Activated CD8-positive, alpha-beta memory T cell treated with anti-CD3 and anti-CD28 coated beads for 4 hours (primary cell): ENCODE measurements around the gene MAP3K15.
A peak's percentile ranks its signal among the peaks of the same experiment; 100 is the strongest.

ENCODE experiments used
- DNase-seq, 2 donors: peaks; one replicate each; pipeline ENCODE4 v3.0.0-alpha.2; 2020; ENCODE audit warnings: low read depth in 2 of 2

MAP3K15 gene

DNA sequence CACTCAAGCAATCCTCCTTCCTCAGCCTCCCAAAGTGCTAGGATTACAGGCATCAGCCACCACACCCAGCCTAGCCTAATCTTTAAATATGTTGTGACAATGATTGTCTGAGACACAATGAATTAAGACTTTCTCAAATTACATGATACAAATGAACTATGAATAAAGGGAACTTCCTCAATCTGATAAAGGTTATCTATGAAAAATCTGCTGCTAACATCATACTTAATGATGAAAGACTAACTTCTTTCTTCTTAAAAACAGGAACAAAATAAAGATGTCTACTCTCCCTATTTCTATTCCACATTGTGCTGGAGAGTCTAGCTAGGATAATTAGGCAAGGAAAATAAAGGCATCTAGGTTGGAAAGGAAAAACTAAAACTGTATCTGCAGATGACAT lies 111.6 kb downstream of the MAP3K15 start:
- no peak for DNase-seq

DNA sequence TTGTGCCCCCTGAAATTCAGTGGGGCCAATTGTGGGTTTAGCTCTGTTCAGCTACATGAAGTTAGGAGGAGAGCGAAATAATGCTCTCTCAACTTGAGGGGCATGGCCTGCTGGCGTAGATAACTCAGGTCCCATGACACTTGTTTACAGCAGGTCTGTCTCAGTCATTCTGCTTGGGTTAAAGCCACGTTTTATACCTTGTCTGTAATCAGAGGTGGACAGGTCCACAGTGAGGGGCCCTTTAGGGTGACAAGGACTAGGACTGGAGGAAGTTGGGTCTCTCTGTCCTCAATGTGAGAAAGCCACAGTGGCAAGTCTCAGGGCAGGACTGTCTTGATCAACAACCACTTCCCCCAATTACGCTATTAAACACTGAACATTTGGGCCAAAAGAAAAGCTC lies 122.6 kb downstream of the MAP3K15 start:
- DNase-seq: no peak

DNA sequence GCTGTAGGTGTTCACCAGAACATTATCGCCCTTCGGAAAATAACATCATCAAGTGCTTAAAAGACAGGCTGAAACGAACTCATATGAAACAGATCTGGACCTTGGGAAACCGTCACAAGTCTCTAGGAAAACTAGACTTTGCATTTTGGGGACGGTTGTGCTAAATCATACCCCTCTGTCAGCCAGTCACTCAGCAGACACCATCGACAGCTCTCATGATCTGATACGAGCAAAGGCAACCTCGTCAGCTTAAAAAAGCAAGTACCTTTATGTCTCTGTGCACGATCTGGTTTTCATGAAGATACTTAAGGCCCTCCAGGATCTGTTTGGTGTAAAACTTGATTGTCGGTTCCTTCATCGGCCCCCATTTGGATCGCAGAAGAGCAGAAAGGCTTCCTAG lies 123.2 kb downstream of the MAP3K15 start:
- no peak for DNase-seq

DNA sequence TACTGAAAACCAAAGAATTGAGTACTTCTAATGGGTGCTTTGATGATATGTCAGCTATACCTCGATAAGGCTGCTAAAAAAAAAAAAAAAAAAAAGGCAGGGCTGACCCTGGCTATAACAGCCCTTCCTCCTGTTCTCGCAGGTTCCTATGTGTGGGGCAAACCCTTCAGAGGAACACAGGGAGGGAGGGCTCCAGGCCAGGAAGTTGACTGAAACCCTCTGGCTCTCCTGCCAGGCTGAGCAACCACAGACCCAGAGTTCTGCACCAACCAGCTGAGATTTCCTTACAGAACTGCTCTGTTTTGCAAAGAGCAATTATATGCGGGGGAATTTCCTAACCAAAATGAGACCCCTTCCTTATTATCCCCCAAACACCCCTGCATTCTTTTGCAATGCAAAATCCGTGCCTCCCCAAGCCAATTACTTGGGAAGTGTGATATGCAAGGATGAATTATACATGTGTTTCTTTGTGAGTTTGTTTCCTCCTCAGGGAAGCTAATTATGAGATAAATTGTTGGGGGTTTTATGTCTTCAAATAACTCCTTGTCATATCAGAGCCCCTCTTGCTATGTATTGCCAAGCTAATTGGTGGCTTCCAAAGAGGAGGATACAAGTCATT lies 126.0 kb downstream of the MAP3K15 start:
- no peak for DNase-seq

DNA sequence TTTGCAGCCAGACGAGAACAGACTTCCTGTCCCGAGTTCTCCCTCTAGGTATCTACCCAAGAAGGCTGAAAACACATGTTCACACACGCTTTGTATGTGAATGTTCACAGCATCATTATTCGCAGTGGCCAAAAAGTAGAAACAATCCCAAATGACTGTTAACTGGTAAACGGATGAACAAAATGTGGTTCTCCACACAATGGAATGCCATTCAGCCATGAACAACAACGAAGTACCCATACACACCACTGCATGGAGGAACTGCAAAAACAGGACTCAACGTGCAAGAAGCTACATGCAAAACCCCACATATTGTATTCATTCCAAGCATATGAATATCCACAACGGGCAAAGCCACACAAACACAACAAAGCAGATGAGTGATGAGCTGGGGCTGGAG lies 126.6 kb downstream of the MAP3K15 start:
- DNase-seq: no peak

DNA sequence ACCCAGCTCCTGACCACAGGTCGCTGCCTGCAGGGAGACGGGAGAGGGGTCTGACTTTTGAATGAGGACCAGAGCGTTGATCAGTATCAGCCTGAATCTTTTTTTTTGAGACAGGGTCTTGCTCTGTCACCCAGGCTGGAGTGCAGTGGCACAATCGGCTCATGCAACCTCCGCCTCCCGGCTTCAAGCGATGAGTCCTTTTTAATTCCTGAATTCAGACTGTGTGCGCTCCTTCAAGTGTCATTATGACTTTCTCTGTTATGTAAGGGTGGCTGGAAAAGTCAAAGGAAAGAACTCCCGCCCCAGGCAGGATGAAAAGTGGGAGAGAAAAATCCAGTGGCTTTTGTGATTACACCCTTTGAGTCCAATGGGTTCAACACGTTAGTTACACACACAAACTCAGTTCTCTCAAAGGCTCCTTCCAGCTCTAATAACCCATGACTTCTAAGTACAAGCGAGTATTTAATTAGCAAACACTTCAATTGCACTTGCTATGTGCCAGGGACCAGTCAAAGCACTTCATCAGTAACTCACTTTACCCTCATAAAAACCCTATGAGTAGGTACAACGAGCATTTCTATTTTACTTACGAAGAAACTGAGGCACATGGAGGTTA lies 127.1 kb downstream of the MAP3K15 start:
- DNase-seq: no peak

DNA sequence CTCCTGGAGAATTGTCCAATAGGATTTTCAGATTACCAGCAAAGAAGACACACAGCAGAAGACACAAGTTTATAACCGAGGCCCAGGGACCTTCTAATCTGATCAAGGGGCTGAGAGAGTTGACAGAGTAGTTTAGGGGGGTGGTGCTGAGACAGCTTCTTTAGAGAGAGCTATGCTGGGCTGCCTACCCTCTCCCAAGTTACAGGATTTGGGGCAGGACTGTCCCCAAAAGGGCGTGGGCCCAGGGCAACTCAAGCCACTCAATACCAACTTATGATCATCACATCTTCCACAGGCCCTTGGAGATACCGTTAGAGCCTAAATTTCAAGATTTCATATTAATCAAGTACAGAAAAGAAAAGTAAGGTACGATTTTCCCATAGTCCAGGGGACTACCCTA lies 128.6 kb downstream of the MAP3K15 start:
- no peak for DNase-seq

DNA sequence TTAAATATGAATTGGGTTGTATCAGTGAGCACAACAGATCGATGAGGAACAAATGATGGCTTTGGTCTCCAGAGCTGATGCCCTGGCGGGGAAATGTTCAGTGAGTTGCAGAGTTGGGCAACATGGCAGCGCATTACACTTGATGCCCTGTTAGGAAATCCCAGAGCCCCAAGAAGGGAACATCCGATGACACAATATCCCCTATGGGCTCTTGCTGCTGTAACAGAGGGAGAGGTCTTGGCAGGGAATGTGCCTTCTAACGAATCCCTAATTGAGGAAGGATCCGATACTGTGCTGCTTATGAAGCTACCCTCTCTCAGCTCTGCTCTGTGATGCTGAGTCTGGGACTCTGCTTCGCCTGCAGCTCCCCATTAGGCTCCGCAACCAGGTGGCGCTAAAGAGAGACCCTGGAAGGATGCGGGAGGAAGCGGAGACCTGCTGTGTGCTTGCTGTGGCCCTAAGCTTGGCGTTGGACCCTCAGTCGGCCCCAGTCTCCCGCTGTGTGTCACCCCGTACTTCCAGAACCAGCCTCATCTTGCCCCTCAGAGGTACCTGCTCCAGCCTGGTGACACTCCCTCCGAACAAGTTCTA lies 132.7 kb downstream of the MAP3K15 start:
- no peak for DNase-seq

DNA sequence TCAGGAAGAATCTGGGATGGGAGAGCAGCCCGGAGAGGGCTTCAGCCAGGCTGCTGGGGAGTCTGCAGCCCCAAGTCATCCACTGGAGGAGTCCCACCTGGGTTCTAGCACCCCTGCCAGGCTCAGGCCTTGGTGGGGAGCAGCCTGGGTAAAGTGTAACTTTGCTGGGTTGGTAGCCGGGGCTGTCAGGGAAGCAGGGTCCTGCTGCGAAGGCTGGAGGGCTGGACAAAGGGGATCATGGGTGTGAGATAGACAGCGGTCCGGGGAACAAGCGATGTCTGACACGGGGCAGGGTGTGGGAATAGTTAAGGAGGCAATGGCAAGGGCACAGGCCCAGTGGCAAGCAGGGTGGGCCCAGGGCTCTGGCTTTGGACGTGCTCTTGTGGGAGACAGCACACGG lies 134.0 kb downstream of the MAP3K15 start:
- DNase-seq: no peak

DNA sequence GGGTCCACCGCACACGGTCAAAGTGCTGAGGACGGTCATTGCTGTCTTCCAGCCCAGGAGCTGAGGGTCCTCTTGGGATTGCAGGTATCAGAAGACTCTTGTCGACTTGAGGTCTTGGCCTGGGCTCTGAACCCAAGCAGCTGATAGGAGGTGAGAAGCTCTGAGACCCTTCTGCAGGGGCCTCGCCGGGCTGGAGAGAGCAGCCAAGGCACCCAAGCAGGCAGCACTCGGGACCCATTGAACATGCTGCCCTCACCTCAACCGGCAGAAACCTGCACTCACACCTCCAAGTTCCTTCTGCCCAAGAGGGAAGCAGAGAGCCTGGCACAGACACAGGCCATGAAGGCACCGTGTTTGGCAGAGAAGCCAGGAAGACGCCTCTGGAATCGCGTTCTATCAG lies 137.5 kb downstream of the MAP3K15 start:
- DNase-seq: no peak

DNA sequence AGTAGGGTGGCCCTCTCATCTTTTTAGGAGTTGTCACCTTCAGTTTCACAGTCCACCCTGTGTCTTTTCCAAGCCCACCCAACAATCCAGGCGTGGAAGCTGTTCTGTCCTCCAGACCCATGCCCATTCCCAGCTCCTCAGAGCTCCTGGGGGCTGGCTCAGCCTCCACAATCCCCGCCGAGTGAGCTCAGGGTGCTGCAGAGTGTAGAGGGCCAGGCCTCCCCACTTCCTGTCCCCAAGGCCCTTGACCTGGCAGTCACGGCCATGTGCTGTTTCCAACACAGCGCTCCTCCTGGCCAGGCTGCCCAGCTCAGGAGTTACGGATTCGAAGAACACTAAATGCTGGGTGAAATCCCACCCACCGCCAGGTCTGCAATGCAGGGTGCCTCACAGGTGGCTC lies 139.8 kb downstream of the MAP3K15 start:
- DNase-seq: no peak

DNA sequence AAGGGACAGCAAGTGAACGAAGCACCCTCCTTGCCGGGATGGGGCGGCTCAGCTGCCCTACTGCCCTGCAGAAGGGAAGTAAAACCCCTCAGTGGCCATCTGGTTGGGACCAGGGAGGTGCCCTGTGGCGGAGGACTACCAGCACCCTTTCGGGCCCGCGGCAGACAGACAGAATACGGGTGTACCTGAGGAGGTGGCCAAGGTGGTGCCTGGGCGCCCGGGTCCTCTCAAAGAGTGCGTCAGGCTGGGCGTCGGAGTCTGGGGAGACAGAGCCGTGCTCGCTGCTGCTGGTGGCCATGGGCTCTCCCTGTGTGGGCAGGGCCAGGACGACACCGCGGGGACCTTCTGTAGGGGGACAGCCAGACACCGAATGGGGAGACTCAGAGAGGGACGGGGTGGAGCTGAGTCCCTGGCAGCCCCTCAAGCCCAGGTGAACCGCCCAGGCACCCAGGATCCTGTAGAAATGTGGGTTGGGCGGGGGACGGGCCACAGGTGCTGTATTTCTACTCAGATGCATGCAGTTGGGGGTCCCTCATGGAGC lies 141.9 kb downstream of the MAP3K15 start:
- DNase-seq: no peak

DNA sequence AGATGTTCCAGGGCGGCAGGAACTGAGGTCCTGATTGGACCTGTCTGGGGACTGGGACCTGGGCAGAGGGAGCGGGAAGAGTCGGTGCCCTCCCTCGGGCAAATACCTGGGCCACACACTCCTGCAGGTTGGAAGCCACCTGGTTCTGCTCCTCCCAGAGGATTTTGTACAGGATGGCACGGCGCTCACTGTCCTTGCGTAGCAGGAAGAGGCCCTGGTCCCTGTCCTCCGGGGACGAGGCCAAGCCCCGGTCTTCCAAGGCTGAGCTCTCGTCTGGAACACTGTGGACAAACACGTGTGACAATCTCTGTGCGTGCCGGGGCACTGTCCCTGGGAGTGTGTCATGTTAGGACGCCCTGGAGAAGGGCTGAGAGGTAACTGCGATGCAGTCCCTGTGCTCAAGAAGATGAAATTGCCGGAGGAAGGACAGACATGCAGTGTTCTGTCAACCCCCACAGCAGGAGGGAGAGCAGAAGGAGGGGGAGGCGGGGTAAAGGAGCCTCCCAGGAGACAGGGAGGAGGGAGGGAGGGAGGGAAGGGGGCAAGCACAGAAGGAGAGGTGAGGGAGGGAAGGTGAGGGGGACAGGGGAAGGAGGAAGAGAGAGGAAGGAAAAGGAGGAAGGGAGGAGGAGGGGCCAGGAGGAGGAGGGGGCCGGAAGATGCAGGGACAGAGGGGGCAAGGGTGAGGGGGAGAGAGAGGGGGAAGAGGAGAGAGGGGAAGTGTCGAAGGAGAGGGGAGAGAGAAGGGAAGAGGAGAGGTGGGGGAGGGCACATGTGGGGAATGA lies 142.6 kb downstream of the MAP3K15 start:
- DNase-seq: no peak

DNA sequence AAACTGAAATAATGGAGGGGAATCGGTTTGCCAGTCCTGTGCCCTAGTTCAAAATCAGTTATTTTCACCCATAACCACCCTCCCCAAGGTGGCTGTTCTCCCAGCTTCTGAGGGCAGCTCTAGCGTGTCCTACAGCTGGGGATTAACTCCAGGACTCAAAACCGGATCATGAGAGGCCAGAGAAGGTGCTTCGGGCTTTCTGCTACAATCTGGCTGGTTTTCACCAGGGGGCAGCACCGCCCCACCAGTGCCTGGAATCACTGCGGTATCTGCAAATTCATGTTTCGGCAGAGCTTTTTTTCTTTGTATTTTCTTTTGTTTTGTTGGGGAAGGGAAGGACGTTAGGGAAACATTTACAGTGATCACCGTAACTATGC lies 143.2 kb downstream of the MAP3K15 start:
- DNase-seq: peak; percentile 10 to 15

DNA sequence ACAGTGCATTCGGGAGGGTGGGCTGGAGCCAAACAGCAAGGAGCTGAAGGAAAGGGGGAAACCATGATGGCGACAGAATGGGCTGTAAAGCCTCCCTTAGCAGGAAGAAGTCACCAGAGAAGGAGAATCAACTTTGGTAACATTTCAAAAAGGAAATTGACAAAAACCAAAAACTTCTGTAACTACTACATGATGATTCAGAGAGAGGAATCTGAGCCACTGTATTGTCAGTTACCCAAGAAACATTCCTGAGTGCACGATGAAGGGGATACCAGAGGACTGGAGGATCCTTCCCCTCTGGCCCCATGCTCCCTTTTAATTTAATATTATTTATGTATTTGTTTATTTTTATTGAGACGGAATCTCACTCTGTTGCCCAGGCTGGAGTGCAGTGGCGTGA lies 145.2 kb downstream of the MAP3K15 start:
- no peak for DNase-seq

DNA sequence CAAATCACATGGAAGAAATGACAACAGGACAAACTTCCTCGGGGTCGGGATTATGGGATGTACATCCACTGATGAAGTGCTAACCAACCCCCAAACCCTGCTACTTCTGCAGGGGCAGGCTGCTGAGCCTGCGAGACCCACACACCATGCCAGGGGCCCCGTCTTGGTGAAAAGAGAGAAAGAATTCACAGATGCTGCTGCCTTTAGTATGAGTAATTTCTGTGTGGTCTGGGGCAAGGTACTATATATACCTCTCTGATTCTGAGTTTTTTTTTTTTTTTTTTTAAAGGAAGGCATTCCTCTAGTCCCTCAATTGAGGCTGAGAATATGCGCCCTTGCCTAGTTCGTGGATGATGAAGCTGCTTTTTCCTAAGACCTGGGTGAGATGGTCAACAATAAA lies 146.7 kb downstream of the MAP3K15 start:
- no peak for DNase-seq

DNA sequence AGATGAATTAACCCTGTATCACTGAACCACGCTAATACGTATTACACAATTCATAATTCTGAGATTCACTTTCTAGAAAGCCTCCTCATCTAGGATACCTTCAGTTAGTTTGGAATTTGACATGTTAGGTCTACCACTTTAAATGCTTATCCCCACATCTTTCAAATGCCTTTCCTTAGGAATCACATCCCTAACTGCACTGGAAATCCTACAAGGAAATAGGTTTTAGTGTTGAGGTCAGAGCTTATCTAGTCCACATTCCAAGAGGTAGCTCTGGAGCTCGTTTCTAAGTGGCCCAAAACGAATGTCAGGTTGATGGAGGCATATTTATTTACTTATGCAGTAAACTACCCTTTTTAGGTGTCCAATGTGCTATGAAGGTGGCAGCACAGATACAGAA lies 153.6 kb downstream of the MAP3K15 start:
- DNase-seq: no peak

DNA sequence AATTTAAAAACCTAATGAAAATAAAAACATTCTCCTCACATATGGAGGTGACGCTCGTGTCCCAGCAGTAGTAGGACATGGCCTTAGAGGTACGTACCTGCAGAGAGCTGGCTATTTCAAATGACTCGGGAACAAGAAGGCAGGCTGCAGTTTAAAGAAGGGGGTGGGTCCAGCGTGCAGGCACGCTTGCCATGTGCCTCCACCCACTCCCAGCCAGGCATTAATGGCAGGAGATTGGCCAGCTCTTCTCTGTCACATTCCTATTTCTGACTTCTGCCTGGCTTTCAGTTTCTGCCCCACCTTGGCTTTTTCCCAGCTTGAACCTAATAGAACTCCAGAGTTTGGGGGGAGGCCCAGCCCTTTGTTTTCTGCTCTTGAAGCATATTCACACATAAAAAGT lies 154.4 kb downstream of the MAP3K15 start:
- DNase-seq: no peak

DNA sequence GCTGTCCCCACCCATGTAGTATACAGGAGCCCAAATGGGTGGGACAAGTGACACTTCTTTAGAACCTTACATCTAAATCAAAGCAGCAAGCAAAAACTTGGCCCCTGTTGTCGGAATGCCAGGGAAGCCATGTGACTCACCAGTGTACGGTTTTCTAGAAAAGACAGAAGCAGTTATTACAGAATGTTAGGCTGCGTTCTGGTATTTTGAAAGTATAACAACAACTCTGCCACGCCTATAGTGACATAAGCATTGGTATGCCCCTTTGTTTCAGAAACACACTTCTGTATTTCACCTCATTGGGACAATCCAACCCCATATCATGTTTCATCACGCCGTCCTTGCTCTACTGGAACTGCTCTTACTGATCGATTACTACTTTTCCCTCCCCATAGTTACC lies 156.8 kb downstream of the MAP3K15 start:
- no peak for DNase-seq

DNA sequence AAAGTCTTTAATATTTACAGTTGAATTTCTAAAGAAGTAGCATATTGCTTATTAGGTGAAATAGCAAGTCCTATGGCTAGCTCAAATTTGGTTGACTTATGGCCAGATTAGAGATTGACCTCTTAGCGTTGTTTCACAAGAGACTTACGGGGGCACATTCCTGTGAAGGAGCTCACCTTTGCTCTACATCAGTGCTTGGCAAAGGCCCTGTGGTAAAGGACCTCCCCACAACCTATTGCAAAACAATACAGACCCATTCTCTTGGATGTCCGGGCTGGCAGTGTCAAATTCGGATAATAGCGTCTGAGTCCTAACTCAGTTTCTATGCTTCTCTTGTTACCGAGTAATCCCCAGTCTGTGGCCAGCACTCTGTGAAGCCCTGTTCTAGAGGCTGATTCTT lies 160.7 kb downstream of the MAP3K15 start:
- no peak for DNase-seq

DNA sequence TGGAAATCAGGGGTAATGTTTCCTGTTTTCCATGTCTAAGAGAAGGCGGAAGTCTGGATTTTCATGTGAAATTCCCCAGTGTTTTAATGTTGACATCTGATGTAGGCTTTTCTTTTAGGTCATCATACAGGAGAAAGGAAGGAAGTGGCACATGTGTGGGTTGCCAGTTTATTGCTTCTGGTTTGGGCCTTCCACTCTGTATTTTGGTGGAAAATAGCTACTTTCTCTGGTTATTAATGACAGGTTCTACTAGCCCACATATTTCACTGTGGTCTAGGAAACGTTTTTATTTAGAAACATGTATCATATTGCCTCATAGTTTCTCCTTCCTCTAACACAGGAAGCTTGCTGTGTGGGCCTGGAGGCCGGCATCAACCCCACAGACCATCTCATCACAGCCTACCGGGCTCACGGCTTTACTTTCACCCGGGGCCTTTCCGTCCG lies 164.3 kb downstream of the MAP3K15 start:
- DNase-seq: no peak

DNA sequence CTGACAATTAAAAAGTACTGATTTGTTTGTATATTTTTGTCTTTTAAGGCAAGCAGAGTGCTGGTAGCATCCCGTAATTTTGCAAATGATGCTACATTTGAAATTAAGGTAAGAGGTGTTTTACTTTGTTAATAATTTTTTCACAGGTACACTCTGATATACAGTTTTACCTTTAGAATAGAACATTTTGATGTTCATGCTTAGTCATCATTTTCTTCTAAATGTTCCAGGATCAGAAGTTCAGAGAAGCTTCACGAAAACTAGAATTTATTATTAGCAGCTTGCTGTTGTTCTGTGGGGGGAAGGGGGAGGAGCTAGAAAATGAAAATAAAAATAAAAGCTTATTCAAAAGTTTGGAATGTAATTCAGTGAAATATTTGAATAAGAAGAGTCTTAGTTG lies 166.0 kb downstream of the MAP3K15 start:
- DNase-seq: no peak

DNA sequence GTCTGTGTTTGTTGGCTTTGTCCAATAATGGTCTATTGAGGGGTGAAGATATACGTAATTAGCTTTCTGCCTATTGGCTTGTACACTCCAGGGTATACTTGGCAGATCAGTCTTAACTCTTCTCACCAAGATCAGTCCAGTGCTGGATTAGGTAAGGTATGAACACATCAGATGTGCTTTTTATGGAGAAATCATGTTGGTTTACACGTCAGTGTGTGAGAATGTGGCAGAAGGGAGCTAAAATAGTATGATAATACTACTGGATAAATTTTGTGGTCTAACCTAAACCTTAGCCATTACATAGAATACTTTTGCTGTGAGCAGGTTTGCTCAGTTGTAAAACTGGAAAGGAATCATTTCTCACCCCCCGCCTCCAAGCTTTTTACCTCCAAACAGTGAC lies 167.4 kb downstream of the MAP3K15 start:
- no peak for DNase-seq
